Measurements from ENCODE around the gene FUS. TPM values are rescaled to one million over a fixed set of nuclear protein-coding genes. Genes with fewer than 3 reads are reported as not detected.

The FUS gene
- total RNA-seq, 1 experiment from 2014 or later = 61.7 TPM

- Histone ChIP-seq H3K79me2 (ENCODE audit: low read length) (no peaks in the 10 kb centered on the region), H3K27ac (ENCODE audit: low read length) (no peak overlapping the region), H3K9me3 (ENCODE audit: low read length) (no peaks in the 10 kb centered on the region), H3K27me3 (ENCODE audit: low read length) (no peaks in the 10 kb centered on the region), H3K9me2 (replicated peaks; ENCODE audit: insufficient read depth, low read length) (no peaks in the 10 kb centered on the region), H2AFZ (ENCODE audit: low read length) (no peak overlapping the region), H3K36me3 (ENCODE audit: insufficient read depth, low read length) (no peaks in the 10 kb centered on the region), H3K9ac (ENCODE audit: low read length) (no peak overlapping the region), H3K4me2 (ENCODE audit: low read depth, low read length, poor library complexity, severe bottlenecking) (no peak overlapping the region), H3K4me1 (ENCODE audit: low read length) (no peaks in the 10 kb centered on the region), H3K4me3 (ENCODE audit: low read length) (no peak overlapping the region), H4K20me1 (ENCODE audit: insufficient read depth, low read depth, low read length) (no peaks in the 10 kb centered on the region)
- no peak for DNase-seq
Measured at GRCh38 chr16:31223044-31223443, 43.1 kb downstream of the FUS start.

- Histone ChIP-seq H3K9me3 (ENCODE audit: low read length) (no peaks in the 10 kb centered on the region), H3K79me2 (ENCODE audit: low read length) (no peaks in the 10 kb centered on the region), H3K36me3 (ENCODE audit: insufficient read depth, low read length) (no peaks in the 10 kb centered on the region), H2AFZ (ENCODE audit: low read length) (no peak overlapping the region), H3K27ac (ENCODE audit: low read length) (no peak overlapping the region), H3K27me3 (ENCODE audit: low read length) (no peaks in the 10 kb centered on the region), H3K4me1 (ENCODE audit: low read length) (no peaks in the 10 kb centered on the region), H3K9me2 (replicated peaks; ENCODE audit: insufficient read depth, low read length) (no peaks in the 10 kb centered on the region), H4K20me1 (ENCODE audit: insufficient read depth, low read depth, low read length) (no peaks in the 10 kb centered on the region), H3K4me2 (ENCODE audit: low read depth, low read length, poor library complexity, severe bottlenecking) (no peak overlapping the region), H3K4me3 (ENCODE audit: low read length) (no peak overlapping the region), H3K9ac (ENCODE audit: low read length) (no peak overlapping the region)
- no peak for DNase-seq
Measured at GRCh38 chr16:31224092-31224955, 44.4 kb downstream of the FUS start.

GRCh38 chr16:31225193-31225592 is 45.3 kb downstream of the FUS start:
- Histone ChIP-seq H3K36me3 (ENCODE audit: insufficient read depth, low read length) (no peaks in the 10 kb centered on the region), H3K9ac (ENCODE audit: low read length) (no peak overlapping the region), H3K27me3 (ENCODE audit: low read length) (no peaks in the 10 kb centered on the region), H3K79me2 (ENCODE audit: low read length) (no peaks in the 10 kb centered on the region), H3K4me1 (ENCODE audit: low read length) (no peaks in the 10 kb centered on the region), H3K27ac (ENCODE audit: low read length) (no peak overlapping the region), H2AFZ (ENCODE audit: low read length) (no peak overlapping the region), H3K4me2 (ENCODE audit: low read depth, low read length, poor library complexity, severe bottlenecking) (no peak overlapping the region), H3K9me3 (ENCODE audit: low read length) (no peaks in the 10 kb centered on the region), H3K9me2 (replicated peaks; ENCODE audit: insufficient read depth, low read length) (no peaks in the 10 kb centered on the region), H4K20me1 (ENCODE audit: insufficient read depth, low read depth, low read length) (no peaks in the 10 kb centered on the region), H3K4me3 (ENCODE audit: low read length) (no peak overlapping the region)
- no peak for DNase-seq

GRCh38 chr16:31228206-31228605 is 48.3 kb downstream of the FUS start:
- Histone ChIP-seq H3K27me3 (ENCODE audit: low read length) (no peaks in the 10 kb centered on the region), H4K20me1 (ENCODE audit: insufficient read depth, low read depth, low read length) (no peaks in the 10 kb centered on the region), H3K36me3 (ENCODE audit: insufficient read depth, low read length) (no peaks in the 10 kb centered on the region), H3K4me2 (ENCODE audit: low read depth, low read length, poor library complexity, severe bottlenecking) (no peak overlapping the region), H3K9me2 (replicated peaks; ENCODE audit: insufficient read depth, low read length) (no peaks in the 10 kb centered on the region), H3K9me3 (ENCODE audit: low read length) (no peaks in the 10 kb centered on the region), H3K4me1 (ENCODE audit: low read length) (no peaks in the 10 kb centered on the region), H3K9ac (ENCODE audit: low read length) (no peak overlapping the region), H2AFZ (ENCODE audit: low read length) (no peak overlapping the region), H3K4me3 (ENCODE audit: low read length) (no peak overlapping the region), H3K79me2 (ENCODE audit: low read length) (no peaks in the 10 kb centered on the region), H3K27ac (ENCODE audit: low read length) (no peak overlapping the region)
- no peak for DNase-seq

- Histone ChIP-seq H3K27ac (ENCODE audit: low read length) (no peak overlapping the region), H3K9me2 (replicated peaks; ENCODE audit: insufficient read depth, low read length) (no peaks in the 10 kb centered on the region), H3K4me2 (ENCODE audit: low read depth, low read length, poor library complexity, severe bottlenecking) (no peak overlapping the region)
Measured at GRCh38 chr16:31229501-31229900, 49.6 kb downstream of the FUS start.

GRCh38 chr16:31238041-31238440 is 58.1 kb downstream of the FUS start:
- H3K4me1 ChIP-seq (ENCODE audit: low read length) = no peaks in the 10 kb centered on the region
- H3K79me2 ChIP-seq (ENCODE audit: low read length) = no peaks in the 10 kb centered on the region
- no peak overlapping the region for H3K27ac ChIP-seq (ENCODE audit: low read length)
- no peak overlapping the region for H3K9ac ChIP-seq (ENCODE audit: low read length)
- H4K20me1 ChIP-seq (ENCODE audit: insufficient read depth, low read depth, low read length) = no peaks in the 10 kb centered on the region
- H2AFZ ChIP-seq (ENCODE audit: low read length) = no peak overlapping the region
- DNase-seq = no peak
- no peaks in the 10 kb centered on the region for H3K9me3 ChIP-seq (ENCODE audit: low read length)
- H3K4me3 ChIP-seq (ENCODE audit: low read length) = no peak overlapping the region
- no peak overlapping the region for H3K4me2 ChIP-seq (ENCODE audit: low read depth, low read length, poor library complexity, severe bottlenecking)
- no peaks in the 10 kb centered on the region for H3K27me3 ChIP-seq (ENCODE audit: low read length)
- H3K36me3 ChIP-seq (ENCODE audit: insufficient read depth, low read length) = no peaks in the 10 kb centered on the region
- H3K9me2 ChIP-seq (replicated peaks; ENCODE audit: insufficient read depth, low read length) = no peaks in the 10 kb centered on the region

More at GRCh38 chr16:31229501-31229900, 49.6 kb downstream of the FUS start:
- DNase-seq = no peak
- no peak overlapping the region for H3K9ac ChIP-seq (ENCODE audit: low read length)
- H3K79me2 ChIP-seq (ENCODE audit: low read length) = no peaks in the 10 kb centered on the region
- H4K20me1 ChIP-seq (ENCODE audit: insufficient read depth, low read depth, low read length) = no peaks in the 10 kb centered on the region
- H3K36me3 ChIP-seq (ENCODE audit: insufficient read depth, low read length) = no peaks in the 10 kb centered on the region
- H3K9me3 ChIP-seq (ENCODE audit: low read length) = no peaks in the 10 kb centered on the region
- H3K4me1 ChIP-seq (ENCODE audit: low read length) = no peaks in the 10 kb centered on the region
- H2AFZ ChIP-seq (ENCODE audit: low read length) = no peak overlapping the region
- H3K4me3 ChIP-seq (ENCODE audit: low read length) = no peak overlapping the region
- H3K27me3 ChIP-seq (ENCODE audit: low read length) = no peaks in the 10 kb centered on the region

Small RNA genes lying within 50 kb of the gene (small RNA-seq; reads per million reads assigned to genes)
- gene AC009088.4 (not detected), gene NDUFA3P6 (not detected)

Other genes starting within 250 kb of the FUS start
- 34.0 and 60.7 TPM in 2 replicates for gene ORAI3, start 231.1 kb upstream of the FUS start, total RNA-seq (2014; rRNA removed; shearing (Covaris generic); ENCODE audit: low replicate concordance)
- 3.8 and 4.3 TPM in 2 replicates for gene SETD1A, start 222.4 kb upstream of the FUS start, total RNA-seq (2014; rRNA removed; shearing (Covaris generic); ENCODE audit: low replicate concordance)
- 0.65 and 2.7 TPM in 2 replicates for gene HSD3B7, start 194.9 kb upstream of the FUS start, total RNA-seq (2014; rRNA removed; shearing (Covaris generic); ENCODE audit: low replicate concordance)
- 0.07 and 0.11 TPM in 2 replicates for gene STX1B, start 169.5 kb upstream of the FUS start, total RNA-seq (2014; rRNA removed; shearing (Covaris generic); ENCODE audit: low replicate concordance)
- gene STX4, start 146.6 kb upstream of the FUS start, total RNA-seq (2014; rRNA removed; shearing (Covaris generic); ENCODE audit: low replicate concordance) = 16.6 and 16.7 TPM in 2 replicates
- gene ZNF668, start 105.9 kb upstream of the FUS start, total RNA-seq (2014; rRNA removed; shearing (Covaris generic); ENCODE audit: low replicate concordance) = 6.0 and 7.7 TPM in 2 replicates
- 22.0 and 23.3 TPM in 2 replicates for gene ZNF646, start 105.7 kb upstream of the FUS start, total RNA-seq (2014; rRNA removed; shearing (Covaris generic); ENCODE audit: low replicate concordance)
- 3.2 and 4.0 TPM in 2 replicates for gene PRSS53, start 91.2 kb upstream of the FUS start, total RNA-seq (2014; rRNA removed; shearing (Covaris generic); ENCODE audit: low replicate concordance)
- 70.2 and 93.9 TPM in 2 replicates for gene VKORC1, start 85.3 kb upstream of the FUS start, total RNA-seq (2014; rRNA removed; shearing (Covaris generic); ENCODE audit: low replicate concordance)
- 28.4 and 37.5 TPM in 2 replicates for gene BCKDK, start 71.8 kb upstream of the FUS start, total RNA-seq (2014; rRNA removed; shearing (Covaris generic); ENCODE audit: low replicate concordance)
- 37.2 and 42.7 TPM in 2 replicates for gene KAT8, start 62.5 kb upstream of the FUS start, total RNA-seq (2014; rRNA removed; shearing (Covaris generic); ENCODE audit: low replicate concordance)
- gene PRSS8, start 44.4 kb upstream of the FUS start, total RNA-seq (2014; rRNA removed; shearing (Covaris generic); ENCODE audit: low replicate concordance) = not detected in 2 replicates
- not detected in 2 replicates for gene PRSS36, start 30.1 kb upstream of the FUS start, total RNA-seq (2014; rRNA removed; shearing (Covaris generic); ENCODE audit: low replicate concordance)
- 78.0 and 206 TPM in 2 replicates for gene PYCARD, start 22.6 kb downstream of the FUS start, total RNA-seq (2014; rRNA removed; shearing (Covaris generic); ENCODE audit: low replicate concordance)
- not detected in 2 replicates for gene TRIM72, start 34.0 kb downstream of the FUS start, total RNA-seq (2014; rRNA removed; shearing (Covaris generic); ENCODE audit: low replicate concordance)
- not detected in 2 replicates for gene PYDC1, start 37.0 kb downstream of the FUS start, total RNA-seq (2014; rRNA removed; shearing (Covaris generic); ENCODE audit: low replicate concordance)
- not detected in 2 replicates for gene ITGAM, start 79.8 kb downstream of the FUS start, total RNA-seq (2014; rRNA removed; shearing (Covaris generic); ENCODE audit: low replicate concordance)
- 0.52 TPM in 1 of 2 replicates, not detected in the other for gene ITGAX, start 175.0 kb downstream of the FUS start, total RNA-seq (2014; rRNA removed; shearing (Covaris generic); ENCODE audit: low replicate concordance)
- gene ITGAD, start 213.2 kb downstream of the FUS start, total RNA-seq (2014; rRNA removed; shearing (Covaris generic); ENCODE audit: low replicate concordance) = not detected in 2 replicates
- gene COX6A2, start 248.2 kb downstream of the FUS start, total RNA-seq (2014; rRNA removed; shearing (Covaris generic); ENCODE audit: low replicate concordance) = not detected in 2 replicates

Measured in Karpas-422 (cell line).